Caco-2 (cell line): ENCODE data around the gene SUPT6H. TPM values are rescaled to one million over a fixed set of nuclear protein-coding genes. Genes with fewer than 3 reads are reported as not detected.
A peak's percentile ranks its signal among the peaks of the same experiment; 100 is the strongest.

Experiments
- BruUV-seq: library from RNA; stranded (reverse); fragments of 400-500 nt; replicated peaks from 2 replicates; lab custom pipeline; 2021; lab: Mats Ljungman, UMichigan
- CTCF ChIA-PET: fragments of 300-600 bp; sonication (Branson Sonifier 250); formaldehyde crosslinking; loops from one replicate; lab custom pipeline; 2022; ENCODE audit warnings: antibody characterized with exemption; lab: Charles Lee
- POLR2A ChIA-PET: fragments of 300-600 bp; sonication (Branson Sonifier 250); formaldehyde crosslinking; loops from one replicate; lab custom pipeline; 2022; ENCODE audit warnings: antibody characterized with exemption; lab: Charles Lee
- DNase-seq, 2 experiments: peaks; one replicate each; pipeline versions ENCODE4 v3.0.0 to v3.0.0-alpha.2; 2020 to 2022
- H3K27me3 ChIP-seq: replicated peaks from 2 replicates; pipeline ENCODE4 v1.6.0; 2011; ENCODE audit warnings: low read length; ENCODE audit not compliant: control insufficient read depth, insufficient read depth
- H3K36me3 ChIP-seq: 2 replicates; pipeline ENCODE4 v1.5.1; 2011; ENCODE audit warnings: low read length; ENCODE audit not compliant: control insufficient read depth, insufficient read depth
- H3K4me1 ChIP-seq: fragments of 250-450 bp; sonication (Bioruptor Pico); 2 replicates; pipeline ENCODE4 v1.5.1; 2020; ENCODE audit warnings: mild to moderate bottlenecking
- H3K4me3 ChIP-seq: 2 replicates; pipeline ENCODE4 v1.5.1; 2011; ENCODE audit warnings: low read depth, mild to moderate bottlenecking, control low read depth, low read length
- H3K9me3 ChIP-seq: fragments of 250-450 bp; sonication (Bioruptor Pico); 2 replicates; pipeline ENCODE4 v1.5.1; 2020; ENCODE audit warnings: mild to moderate bottlenecking, moderate library complexity
- H3K27ac Mint-ChIP-seq: one replicate; pipeline ENCODE4 v1.8.0; 2022; ENCODE audit warnings: mixed read lengths; ENCODE audit not compliant: unreplicated experiment
- H3K27me3 Mint-ChIP-seq: one replicate; pipeline ENCODE4 v1.8.0; 2022; ENCODE audit warnings: mixed read lengths; ENCODE audit not compliant: insufficient read depth, unreplicated experiment
- H3K36me3 Mint-ChIP-seq: one replicate; pipeline ENCODE4 v1.8.0; 2022; ENCODE audit warnings: mild to moderate bottlenecking, mixed read lengths; ENCODE audit not compliant: insufficient read depth, unreplicated experiment
- H3K4me1 Mint-ChIP-seq: one replicate; pipeline ENCODE4 v1.8.0; 2022; ENCODE audit warnings: low read depth, mixed read lengths; ENCODE audit not compliant: unreplicated experiment
- H3K4me3 Mint-ChIP-seq: one replicate; pipeline ENCODE4 v1.8.0; 2022; ENCODE audit warnings: mild to moderate bottlenecking, moderate library complexity, mixed read lengths; ENCODE audit not compliant: unreplicated experiment
- H3K9me3 Mint-ChIP-seq: one replicate; pipeline ENCODE4 v1.8.0; 2022; ENCODE audit warnings: mixed read lengths; ENCODE audit not compliant: unreplicated experiment
- intact Hi-C: fragments of 100-400 bp; cut with micrococcal nuclease; formaldehyde crosslinking; loops from one replicate; pipeline ENCODE4 v1.10.0; 2022; ENCODE audit not compliant: unreplicated experiment
- total RNA-seq: library from RNA; stranded (reverse); gene quantifications from 2 replicates; pipeline ENCODE4 v1.2.3, GENCODE V29; 2022
- TF ChIP-seq, protein P1 (sequence below), 2 experiments: fragments of 200-600 bp in 1 of 2; IDR thresholded peaks; 1 replicate in 1 of 2; 2 replicates in 1 of 2; pipeline versions ENCODE4 v1.5.1 to v1.8.0; 2011 to 2022; ENCODE audit warnings: antibody characterized with exemption in 1 of 2, control low read depth in 1 of 2, inconsistent platforms in 1 of 2, low read depth in 1 of 2, low read length in 1 of 2, mild to moderate bottlenecking in 1 of 2, moderate library complexity in 1 of 2; ENCODE audit not compliant: insufficient read depth in 1 of 2, severe bottlenecking in 1 of 2, unreplicated experiment in 1 of 2

Gene SUPT6H
- total RNA-seq, 1 experiment from 2014 or later, result 129 TPM

DNA sequence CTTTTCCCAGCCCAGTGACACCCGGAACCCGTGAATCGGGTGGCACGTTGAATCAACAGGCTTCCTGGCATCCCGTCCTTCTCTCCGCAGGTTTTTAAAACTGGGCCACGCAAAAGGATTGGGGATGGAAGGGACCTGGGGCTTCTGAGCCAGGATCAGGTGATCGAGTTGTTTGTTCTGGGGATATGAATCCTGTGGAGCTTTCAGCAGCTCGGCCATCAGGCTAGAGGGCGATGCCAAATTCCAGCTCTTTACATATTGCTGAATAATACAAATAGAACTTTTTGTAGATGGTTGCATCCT is 473 bp downstream of the SUPT6H start:
- H3K36me3 ChIP-seq, result peaks cover 2% of the 10 kb centered on the region; the same call in 1 of the 2 replicates
- H3K9me3 Mint-ChIP-seq, result no peaks in the 10 kb centered on the region
- TF ChIP-seq, protein P1, sequence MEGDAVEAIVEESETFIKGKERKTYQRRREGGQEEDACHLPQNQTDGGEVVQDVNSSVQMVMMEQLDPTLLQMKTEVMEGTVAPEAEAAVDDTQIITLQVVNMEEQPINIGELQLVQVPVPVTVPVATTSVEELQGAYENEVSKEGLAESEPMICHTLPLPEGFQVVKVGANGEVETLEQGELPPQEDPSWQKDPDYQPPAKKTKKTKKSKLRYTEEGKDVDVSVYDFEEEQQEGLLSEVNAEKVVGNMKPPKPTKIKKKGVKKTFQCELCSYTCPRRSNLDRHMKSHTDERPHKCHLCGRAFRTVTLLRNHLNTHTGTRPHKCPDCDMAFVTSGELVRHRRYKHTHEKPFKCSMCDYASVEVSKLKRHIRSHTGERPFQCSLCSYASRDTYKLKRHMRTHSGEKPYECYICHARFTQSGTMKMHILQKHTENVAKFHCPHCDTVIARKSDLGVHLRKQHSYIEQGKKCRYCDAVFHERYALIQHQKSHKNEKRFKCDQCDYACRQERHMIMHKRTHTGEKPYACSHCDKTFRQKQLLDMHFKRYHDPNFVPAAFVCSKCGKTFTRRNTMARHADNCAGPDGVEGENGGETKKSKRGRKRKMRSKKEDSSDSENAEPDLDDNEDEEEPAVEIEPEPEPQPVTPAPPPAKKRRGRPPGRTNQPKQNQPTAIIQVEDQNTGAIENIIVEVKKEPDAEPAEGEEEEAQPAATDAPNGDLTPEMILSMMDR (IDR thresholded peaks at IDR 0.05; ENCODE audit: insufficient read depth in 1 of 2, low read depth in 1 of 2, low read length in 1 of 2, severe bottlenecking in 1 of 2, unreplicated experiment in 1 of 2), result no peak
- no peaks in the 10 kb centered on the region for H3K27me3 ChIP-seq
- ChIA-PET POLR2A (interaction anchor here (0.6 to 2.2 kb wide), 16 partner anchors 9 to 223 kb away, joined by 3 to 27 read pairs (median 5); partner anchors contain the start of genes ALDOC, BLTP2, FAM222B and NEK8), CTCF (interaction anchor here (0.9 to 2.5 kb wide), 5 partner anchors 10 to 64 kb away, joined by 3 to 26 read pairs (median 5); partner anchors contain the start of genes BLTP2 and TLCD1)
- H3K27ac Mint-ChIP-seq, result peak overlapping the region; percentile 95
- H3K4me1 Mint-ChIP-seq, result peaks cover 31% of the 10 kb centered on the region
- H3K36me3 Mint-ChIP-seq, result peaks cover 73% of the 10 kb centered on the region
- peak overlapping the region; percentile 80 for H3K4me3 ChIP-seq
- DNase-seq, result no peak
- intact Hi-C loops, result loop anchor here (1.0 kb wide), 2 partner anchors 17 to 36 kb away; partner anchors contain the start of gene BLTP2
- H3K27me3 Mint-ChIP-seq, result no peaks in the 10 kb centered on the region
- peak overlapping the region; percentile 89 for H3K4me3 Mint-ChIP-seq
- TSS peak; percentile 61 for BruUV-seq
- peaks cover 14% of the 10 kb centered on the region; the same call in 1 of the 2 replicates for H3K4me1 ChIP-seq
- H3K9me3 ChIP-seq, result no peaks in the 10 kb centered on the region

- Histone ChIP-seq H3K4me1 (peaks cover 14% of the 10 kb centered on the region; the same call in 1 of the 2 replicates), H3K27me3 (no peaks in the 10 kb centered on the region), H3K4me3 (no peak overlapping the region), H3K36me3 (no peaks in the 10 kb centered on the region; the same call in 1 of the 2 replicates), H3K9me3 (no peaks in the 10 kb centered on the region)
- no peak for DNase-seq
- H3K36me3 Mint-ChIP-seq, result peaks cover 66% of the 10 kb centered on the region
- CTCF ChIA-PET, result no interaction called here
- H3K4me3 Mint-ChIP-seq, result peak overlapping the region; percentile 89
- H3K27me3 Mint-ChIP-seq, result no peaks in the 10 kb centered on the region
- H3K4me1 Mint-ChIP-seq, result peaks cover 31% of the 10 kb centered on the region
- BruUV-seq, result no TSS peak
- no peaks in the 10 kb centered on the region for H3K9me3 Mint-ChIP-seq
- POLR2A ChIA-PET, result no interaction called here
- TF ChIP-seq, protein P1 (IDR thresholded peaks at IDR 0.05; ENCODE audit: insufficient read depth in 1 of 2, low read depth in 1 of 2, low read length in 1 of 2, severe bottlenecking in 1 of 2, unreplicated experiment in 1 of 2), result no peak
- intact Hi-C loops, result no loop called here
- H3K27ac Mint-ChIP-seq, result peak overlapping the region; percentile 95
Observed at GRCh38 chr17:28663723-28664122, 1.7 kb downstream of the SUPT6H start.

DNA sequence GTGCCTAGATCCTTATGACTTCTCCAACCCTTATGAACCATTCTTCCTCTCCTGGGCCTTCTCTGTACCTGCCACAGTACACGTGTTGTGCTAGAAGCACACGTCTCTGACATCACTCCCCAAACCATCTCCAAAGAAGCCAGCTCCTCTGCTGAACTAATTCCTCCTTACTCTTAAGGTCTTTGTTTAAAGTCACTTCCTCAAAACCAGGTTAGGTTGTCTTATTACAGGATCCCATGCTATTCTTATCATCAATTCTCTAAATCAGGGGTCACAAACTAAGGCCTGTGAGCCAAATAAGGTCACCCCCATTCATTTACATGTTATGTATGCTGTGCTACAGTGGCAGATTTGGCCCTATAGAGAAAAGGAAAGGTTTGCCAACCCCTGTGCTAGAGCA is 4.0 kb downstream of the SUPT6H start:
- TF ChIP-seq, protein P1 (IDR thresholded peaks at IDR 0.05; ENCODE audit: insufficient read depth in 1 of 2, low read depth in 1 of 2, low read length in 1 of 2, severe bottlenecking in 1 of 2, unreplicated experiment in 1 of 2), result no peak
- ChIA-PET CTCF (no interaction called here), POLR2A (no interaction called here)
- BruUV-seq, result no TSS peak
- Mint-ChIP-seq H3K4me3 (no peak overlapping the region), H3K27ac (no peak overlapping the region), H3K4me1 (peaks cover 25% of the 10 kb centered on the region), H3K27me3 (no peaks in the 10 kb centered on the region), H3K9me3 (no peaks in the 10 kb centered on the region), H3K36me3 (peaks cover 59% of the 10 kb centered on the region)
- intact Hi-C loops, result no loop called here
- Histone ChIP-seq H3K36me3 (no peaks in the 10 kb centered on the region; the same call in 1 of the 2 replicates), H3K4me1 (peaks cover 7% of the 10 kb centered on the region; the same call in 1 of the 2 replicates), H3K9me3 (no peaks in the 10 kb centered on the region), H3K4me3 (no peak overlapping the region), H3K27me3 (no peaks in the 10 kb centered on the region)
- peak in 1 of 2 experiments; percentile 12 for DNase-seq
